Measurements from ENCODE around the gene WNT4.
A peak's percentile ranks its signal among the peaks of the same experiment; 100 is the strongest.

Gene WNT4

DNA sequence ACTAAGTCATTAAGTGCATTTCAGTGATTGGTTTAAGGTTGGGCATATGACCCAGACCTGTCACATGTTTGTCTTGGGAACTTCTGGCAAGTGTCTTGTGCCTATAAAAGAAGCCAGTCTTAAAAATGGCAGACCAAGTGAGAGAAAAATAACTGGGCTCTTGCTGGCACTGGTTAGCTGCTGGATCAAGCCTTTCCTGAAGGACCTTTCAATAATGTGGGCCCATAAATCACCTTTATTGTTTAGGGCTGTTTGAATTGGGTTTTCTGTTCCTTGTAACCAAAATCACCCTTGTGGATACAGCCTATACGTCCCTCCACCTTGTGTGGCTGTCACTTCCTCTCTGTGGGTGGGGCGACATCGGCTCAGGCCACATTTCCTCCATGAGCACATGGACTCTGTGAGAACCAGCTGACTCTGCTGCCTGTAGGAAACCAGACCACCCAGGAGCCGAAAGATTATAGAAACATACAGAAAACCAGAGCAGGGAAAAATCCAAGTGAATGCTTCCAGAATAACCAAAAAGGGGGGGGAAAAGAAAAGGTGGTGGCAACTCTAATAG, 25.6 kb upstream of the WNT4 start:
- Histone ChIP-seq H3K9me3 (ENCODE audit: insufficient read depth, low read length) (no peaks in the 10 kb centered on the region), H3K27ac (ENCODE audit: low read length) (no peak overlapping the region; the same call in 1 of the 2 replicates), H4K20me1 (ENCODE audit: insufficient read depth, low read length) (no peaks in the 10 kb centered on the region), H2AFZ (ENCODE audit: low read depth, low read length) (no peak overlapping the region), H3K27me3 (ENCODE audit: low read depth, low read length) (no peaks in the 10 kb centered on the region), H3K36me3 (replicated peaks; ENCODE audit: low read depth, low read length) (no peaks in the 10 kb centered on the region), H3K4me1 (ENCODE audit: low read length) (peaks cover 40% of the 10 kb centered on the region), H3K4me3 (ENCODE audit: low read length) (no peak overlapping the region), H3K4me2 (ENCODE audit: low read length) (no peak overlapping the region), H3K9ac (ENCODE audit: low read length) (no peak overlapping the region), H3K79me2 (ENCODE audit: low read length) (no peaks in the 10 kb centered on the region)
- TF ChIP-seq EZH2phosphoT487 (IDR thresholded peaks at IDR 0.05; ENCODE audit: low read depth) = no peak
- TF ChIP-seq, protein P1, sequence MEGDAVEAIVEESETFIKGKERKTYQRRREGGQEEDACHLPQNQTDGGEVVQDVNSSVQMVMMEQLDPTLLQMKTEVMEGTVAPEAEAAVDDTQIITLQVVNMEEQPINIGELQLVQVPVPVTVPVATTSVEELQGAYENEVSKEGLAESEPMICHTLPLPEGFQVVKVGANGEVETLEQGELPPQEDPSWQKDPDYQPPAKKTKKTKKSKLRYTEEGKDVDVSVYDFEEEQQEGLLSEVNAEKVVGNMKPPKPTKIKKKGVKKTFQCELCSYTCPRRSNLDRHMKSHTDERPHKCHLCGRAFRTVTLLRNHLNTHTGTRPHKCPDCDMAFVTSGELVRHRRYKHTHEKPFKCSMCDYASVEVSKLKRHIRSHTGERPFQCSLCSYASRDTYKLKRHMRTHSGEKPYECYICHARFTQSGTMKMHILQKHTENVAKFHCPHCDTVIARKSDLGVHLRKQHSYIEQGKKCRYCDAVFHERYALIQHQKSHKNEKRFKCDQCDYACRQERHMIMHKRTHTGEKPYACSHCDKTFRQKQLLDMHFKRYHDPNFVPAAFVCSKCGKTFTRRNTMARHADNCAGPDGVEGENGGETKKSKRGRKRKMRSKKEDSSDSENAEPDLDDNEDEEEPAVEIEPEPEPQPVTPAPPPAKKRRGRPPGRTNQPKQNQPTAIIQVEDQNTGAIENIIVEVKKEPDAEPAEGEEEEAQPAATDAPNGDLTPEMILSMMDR (IDR thresholded peaks at IDR 0.05; ENCODE audit: low read depth, low read length) = no peak

DNA sequence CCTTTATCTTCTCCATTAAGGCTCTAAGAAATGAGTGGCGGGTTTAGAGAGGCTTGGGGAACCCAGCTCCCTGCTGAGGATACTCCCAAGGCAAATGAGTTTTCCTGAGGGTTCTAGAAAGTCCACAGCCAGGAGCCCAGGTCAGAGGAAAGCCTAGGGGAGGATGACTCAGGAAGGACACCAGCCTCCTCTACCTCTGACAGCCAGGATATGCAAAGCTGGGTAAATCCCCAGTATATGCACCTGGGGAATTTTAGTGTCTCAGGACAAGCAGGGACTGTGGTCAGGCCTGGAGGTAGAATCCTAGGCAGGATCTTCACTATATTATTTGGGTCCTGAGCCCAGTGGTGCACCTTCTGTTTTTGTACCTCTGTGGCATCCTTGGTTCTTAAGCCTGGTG, 23.5 kb upstream of the WNT4 start:
- H3K4me3 ChIP-seq (ENCODE audit: low read length) = peak overlapping the region; percentile 9; the same call in 1 of the 2 replicates
- H3K27ac ChIP-seq (ENCODE audit: low read length) = peak overlapping the region; percentile 77
- no peaks in the 10 kb centered on the region for H4K20me1 ChIP-seq (ENCODE audit: insufficient read depth, low read length)
- TF ChIP-seq, protein P1 (IDR thresholded peaks at IDR 0.05; ENCODE audit: low read depth, low read length) = no peak
- no peak for TF ChIP-seq EZH2phosphoT487 (IDR thresholded peaks at IDR 0.05; ENCODE audit: low read depth)
- no peak overlapping the region for H2AFZ ChIP-seq (ENCODE audit: low read depth, low read length)
- no peaks in the 10 kb centered on the region for H3K79me2 ChIP-seq (ENCODE audit: low read length)
- H3K9ac ChIP-seq (ENCODE audit: low read length) = peak overlapping the region; percentile 48; the same call in 1 of the 2 replicates
- no peaks in the 10 kb centered on the region for H3K9me3 ChIP-seq (ENCODE audit: insufficient read depth, low read length)
- peak overlapping the region; percentile 56 for H3K4me2 ChIP-seq (ENCODE audit: low read length)
- H3K4me1 ChIP-seq (ENCODE audit: low read length) = peaks cover 59% of the 10 kb centered on the region
- H3K27me3 ChIP-seq (ENCODE audit: low read depth, low read length) = no peaks in the 10 kb centered on the region
- no peaks in the 10 kb centered on the region for H3K36me3 ChIP-seq (replicated peaks; ENCODE audit: low read depth, low read length)

DNA sequence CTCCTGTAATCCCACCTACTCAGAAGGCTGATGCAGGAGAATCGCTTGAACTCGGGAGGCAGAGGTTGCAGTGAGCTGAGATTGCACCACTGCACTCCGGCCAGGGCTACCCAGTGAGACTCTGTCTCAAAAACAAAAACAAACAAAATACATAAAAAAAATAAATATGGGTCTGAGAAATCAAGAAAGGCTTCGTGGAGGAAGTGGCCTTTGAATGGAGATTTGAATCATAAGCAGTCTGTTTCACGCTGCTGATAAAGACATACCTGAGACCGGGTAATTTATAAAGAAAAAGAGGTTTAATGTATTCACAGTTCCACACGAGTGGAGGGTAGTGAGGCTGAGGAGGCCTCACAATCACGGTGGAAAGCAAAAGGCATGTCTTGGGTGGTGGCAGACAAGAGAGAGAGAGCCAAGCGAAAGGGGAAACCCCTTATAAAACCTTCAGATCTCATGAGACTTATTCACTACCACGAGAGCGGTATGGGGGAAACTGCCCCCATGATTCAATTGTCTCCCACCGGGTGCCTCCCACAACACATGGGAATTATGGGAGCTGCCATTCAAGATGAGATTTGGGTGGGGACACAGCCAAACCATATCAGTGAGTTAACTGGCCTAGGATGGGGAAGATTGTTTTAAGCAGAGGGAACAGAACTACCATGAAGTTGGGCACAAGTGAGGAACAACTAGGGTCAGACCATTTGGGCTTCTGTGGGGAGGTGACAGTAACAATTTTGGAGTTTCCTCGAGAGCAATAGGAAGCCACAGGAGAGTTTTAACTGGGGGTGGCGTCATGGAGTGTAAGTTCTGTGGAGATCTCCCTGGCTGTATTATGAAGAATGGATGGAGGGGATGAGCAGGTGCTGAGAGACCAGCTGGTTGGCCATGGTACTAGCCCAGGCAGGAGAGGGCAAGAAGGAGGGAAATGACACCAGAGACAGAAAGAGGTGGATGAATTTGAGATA, 22.2 kb upstream of the WNT4 start:
- no peaks in the 10 kb centered on the region for H3K79me2 ChIP-seq (ENCODE audit: low read length)
- TF ChIP-seq EZH2phosphoT487 (IDR thresholded peaks at IDR 0.05; ENCODE audit: low read depth) = no peak
- TF ChIP-seq, protein P1 (IDR thresholded peaks at IDR 0.05; ENCODE audit: low read depth, low read length) = no peak
- no peak overlapping the region for H2AFZ ChIP-seq (ENCODE audit: low read depth, low read length)
- H3K9ac ChIP-seq (ENCODE audit: low read length) = peak overlapping the region; percentile 49; the same call in 1 of the 2 replicates
- H3K4me3 ChIP-seq (ENCODE audit: low read length) = peak overlapping the region; percentile 16; the same call in 1 of the 2 replicates
- H3K27me3 ChIP-seq (ENCODE audit: low read depth, low read length) = no peaks in the 10 kb centered on the region
- H3K4me2 ChIP-seq (ENCODE audit: low read length) = peak overlapping the region; percentile 27
- H3K9me3 ChIP-seq (ENCODE audit: insufficient read depth, low read length) = no peaks in the 10 kb centered on the region
- no peaks in the 10 kb centered on the region for H4K20me1 ChIP-seq (ENCODE audit: insufficient read depth, low read length)
- peak overlapping the region; percentile 77 for H3K27ac ChIP-seq (ENCODE audit: low read length)
- no peaks in the 10 kb centered on the region for H3K36me3 ChIP-seq (replicated peaks; ENCODE audit: low read depth, low read length)
- H3K4me1 ChIP-seq (ENCODE audit: low read length) = peaks cover 64% of the 10 kb centered on the region

DNA sequence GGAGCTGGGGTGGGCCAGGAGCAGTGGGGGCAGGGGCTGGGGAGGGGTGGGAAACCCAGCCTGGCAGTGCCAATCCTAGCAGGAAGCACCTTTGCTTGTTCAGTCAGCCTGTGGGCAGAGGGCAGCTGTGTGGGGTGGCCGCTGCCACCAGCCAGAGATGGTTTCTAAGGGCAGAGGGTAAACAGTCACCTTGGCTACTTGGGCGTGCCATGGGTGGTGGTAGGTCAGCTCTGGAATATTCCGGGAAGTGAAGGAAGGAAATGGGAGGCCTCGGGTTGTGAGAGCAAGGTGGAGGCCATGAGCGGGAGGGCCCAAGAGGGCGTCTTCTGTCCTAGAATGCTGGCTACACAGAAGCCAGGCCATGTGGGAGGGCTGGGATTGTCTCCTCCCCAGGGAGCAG, 20.7 kb upstream of the WNT4 start:
- Histone ChIP-seq H3K27ac (ENCODE audit: low read length) (peak overlapping the region; percentile 77), H4K20me1 (ENCODE audit: insufficient read depth, low read length) (no peaks in the 10 kb centered on the region), H3K4me2 (ENCODE audit: low read length) (no peak overlapping the region), H3K79me2 (ENCODE audit: low read length) (no peaks in the 10 kb centered on the region), H3K36me3 (replicated peaks; ENCODE audit: low read depth, low read length) (no peaks in the 10 kb centered on the region), H3K4me3 (ENCODE audit: low read length) (no peak overlapping the region), H2AFZ (ENCODE audit: low read depth, low read length) (no peak overlapping the region), H3K27me3 (ENCODE audit: low read depth, low read length) (no peaks in the 10 kb centered on the region), H3K9me3 (ENCODE audit: insufficient read depth, low read length) (no peaks in the 10 kb centered on the region), H3K4me1 (ENCODE audit: low read length) (peaks cover 64% of the 10 kb centered on the region), H3K9ac (ENCODE audit: low read length) (no peak overlapping the region)
- no peak for TF ChIP-seq EZH2phosphoT487 (IDR thresholded peaks at IDR 0.05; ENCODE audit: low read depth)
- TF ChIP-seq, protein P1 (IDR thresholded peaks at IDR 0.05; ENCODE audit: low read depth, low read length) = no peak
